GM21423 (cell line): ENCODE results near the gene CADM3.

Experiments
- ATAC-seq: cut with Tn5 transposase; IDR thresholded peaks from one replicate; pipeline ENCODE4 v1.9.1; 2021; ENCODE audit warnings: mild to moderate bottlenecking, moderate library complexity; ENCODE audit not compliant: unreplicated experiment

CADM3 gene

DNA sequence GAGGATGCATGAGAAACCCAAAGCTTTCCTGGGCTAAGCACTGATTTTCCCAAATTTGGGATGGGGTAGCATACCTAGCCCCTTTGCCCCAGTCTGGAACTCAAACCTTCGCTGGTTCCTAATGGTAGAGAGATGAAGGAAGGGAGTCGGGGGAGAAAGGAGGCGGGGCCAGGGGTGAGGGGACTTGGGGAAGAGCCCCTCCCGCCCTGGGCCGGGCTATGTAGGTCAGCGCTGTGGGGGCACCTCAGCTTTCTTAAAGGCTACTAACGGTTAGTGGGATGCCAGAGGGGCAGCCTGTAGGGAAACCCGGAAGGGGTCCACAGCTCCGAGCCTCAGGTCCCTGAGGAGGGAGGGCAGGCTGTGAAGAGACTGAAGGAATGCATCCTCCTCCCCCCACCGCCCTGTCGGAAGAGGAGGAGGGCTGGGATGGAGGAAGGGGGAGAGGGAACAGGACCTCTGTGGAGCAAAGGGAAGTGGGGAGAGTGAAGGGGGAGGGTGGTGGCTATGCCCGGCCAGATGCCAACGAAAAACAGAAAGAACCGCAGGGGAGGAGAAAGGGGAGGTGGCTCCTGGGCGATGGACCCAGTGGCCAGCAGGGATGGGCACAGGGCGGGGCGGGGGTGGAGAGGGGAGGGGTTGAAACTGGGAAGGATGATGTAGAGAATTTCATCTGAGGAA is 1.3 kb downstream of the CADM3 start:
- ATAC-seq = no peak

DNA sequence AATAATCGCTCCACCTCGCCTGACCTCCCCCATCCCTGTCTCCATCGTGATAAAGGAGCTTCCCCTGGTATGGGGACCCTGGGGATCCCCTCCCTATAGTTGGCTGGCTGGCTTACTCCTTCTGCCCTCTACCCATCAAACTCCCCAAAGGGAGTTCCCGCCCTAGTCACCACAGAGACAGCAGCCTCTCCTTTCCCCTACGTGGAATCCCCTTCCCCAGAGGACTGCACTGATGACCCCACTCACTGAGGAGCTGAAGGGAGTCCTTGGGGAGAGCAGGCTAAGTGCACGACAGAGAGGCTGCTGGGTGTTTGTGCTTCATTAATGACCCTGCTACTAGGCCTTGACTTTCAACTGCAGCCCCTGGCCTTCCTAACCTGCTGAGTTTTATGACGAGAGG is 1.9 kb downstream of the CADM3 start:
- no peak for ATAC-seq

DNA sequence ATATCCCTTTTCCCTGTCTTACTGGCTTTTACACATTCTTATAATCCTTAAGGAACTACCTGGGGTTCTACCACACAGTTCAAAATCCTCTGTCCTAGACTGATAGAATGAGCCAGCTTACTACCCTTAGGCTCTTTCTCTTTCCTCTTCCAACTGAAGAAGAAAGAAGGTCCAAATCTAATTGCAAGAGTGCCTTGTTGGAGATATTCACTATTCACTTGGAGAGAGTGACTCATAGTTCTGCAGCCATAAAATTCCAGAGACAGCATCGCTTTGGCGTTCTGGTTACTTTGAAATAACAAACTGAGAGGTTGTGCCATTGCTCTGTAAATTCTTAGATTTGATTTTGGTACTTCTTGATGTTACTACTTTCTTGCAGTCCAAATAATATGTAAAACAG is 4.2 kb downstream of the CADM3 start:
- no peak for ATAC-seq

DNA sequence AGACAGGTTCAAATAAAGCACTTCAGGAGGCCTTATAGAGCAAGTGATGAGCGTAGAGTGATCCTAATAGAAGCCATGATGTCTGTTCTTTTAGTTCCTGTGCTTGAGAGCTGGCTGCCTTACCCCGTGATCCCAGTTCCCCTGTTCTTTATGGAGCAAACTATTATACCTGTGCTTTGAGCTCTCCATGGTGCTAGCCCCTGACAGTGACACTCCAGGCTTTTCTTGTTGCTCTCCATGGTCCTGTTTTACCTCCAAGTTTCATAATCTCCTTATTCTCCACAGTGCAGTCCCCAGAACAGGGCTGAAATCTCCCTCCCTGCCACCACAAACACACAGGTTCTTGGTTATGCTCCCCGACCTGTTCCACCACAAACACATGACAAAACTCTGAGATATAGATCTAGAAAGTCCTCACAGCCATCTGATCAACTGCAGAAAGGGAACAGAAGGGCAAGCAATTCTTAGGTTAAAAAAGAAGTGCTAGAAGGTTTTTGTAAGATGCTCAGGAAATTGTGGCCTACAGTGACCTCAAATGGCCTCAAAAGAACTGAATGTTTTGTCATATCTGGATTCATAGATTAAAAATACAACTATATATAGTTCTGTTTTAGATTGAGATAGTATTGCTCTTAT is 6.0 kb downstream of the CADM3 start:
- no peak for ATAC-seq

DNA sequence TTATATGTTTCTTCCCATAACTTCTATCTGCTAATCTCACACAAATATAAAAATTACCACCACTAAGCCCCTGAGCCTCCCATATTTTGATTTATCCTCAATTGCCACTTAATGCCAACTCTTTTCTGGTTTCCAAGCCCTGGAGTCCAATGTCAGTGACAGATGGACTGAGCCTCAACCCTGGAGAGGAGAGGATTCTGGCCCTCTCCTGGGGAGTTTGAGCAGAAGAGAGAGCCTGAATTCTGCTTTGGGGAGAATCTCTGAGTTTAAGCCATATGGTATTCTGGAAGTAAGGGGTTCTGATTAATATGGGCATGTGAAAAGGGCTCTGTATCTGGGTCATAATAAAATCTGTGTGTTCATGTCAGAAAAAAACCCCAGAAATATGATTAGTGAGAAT is 8.5 kb downstream of the CADM3 start:
- ATAC-seq = no peak

- no peak for ATAC-seq
Measured at GRCh38 chr1:159180516-159180915, 9.1 kb downstream of the CADM3 start.

DNA sequence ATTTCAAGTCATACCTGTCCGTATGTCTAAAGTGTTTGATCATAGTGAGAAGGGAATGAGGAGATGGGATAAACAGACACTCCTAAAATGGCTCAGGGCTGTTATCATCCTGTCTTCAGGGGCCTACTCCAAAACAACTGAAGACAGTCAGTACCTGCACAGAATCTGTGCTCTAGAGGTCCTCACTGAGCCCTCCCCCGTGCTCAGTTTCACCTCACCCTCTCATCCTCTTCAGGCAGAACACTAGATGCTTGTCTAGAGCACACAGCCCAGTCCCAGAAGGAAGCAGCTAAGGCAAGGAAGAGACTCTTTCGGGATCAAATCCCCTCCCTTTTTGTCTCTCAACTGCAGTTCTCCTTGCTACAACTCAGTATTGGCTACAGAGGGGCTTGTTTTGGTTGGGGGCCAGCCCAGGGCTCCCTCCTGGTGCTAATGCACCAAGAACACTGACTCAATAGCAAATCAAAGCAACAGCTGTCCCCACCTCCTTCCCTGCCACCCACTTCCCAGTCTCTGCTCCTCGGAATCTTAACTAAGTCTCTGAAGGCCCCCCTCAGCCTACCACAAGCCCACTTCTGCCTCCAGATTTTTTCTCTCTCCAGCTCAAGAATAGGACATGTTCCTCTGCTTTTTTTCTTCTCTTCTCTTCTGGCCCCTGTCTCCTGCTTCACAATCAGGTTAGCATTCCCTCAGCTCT is 10.1 kb downstream of the CADM3 start:
- ATAC-seq = no peak

GRCh38 chr1:159184201-159184600 is 12.8 kb downstream of the CADM3 start:
- ATAC-seq = no peak

GRCh38 chr1:159185121-159185520 is 13.7 kb downstream of the CADM3 start:
- no peak for ATAC-seq

DNA sequence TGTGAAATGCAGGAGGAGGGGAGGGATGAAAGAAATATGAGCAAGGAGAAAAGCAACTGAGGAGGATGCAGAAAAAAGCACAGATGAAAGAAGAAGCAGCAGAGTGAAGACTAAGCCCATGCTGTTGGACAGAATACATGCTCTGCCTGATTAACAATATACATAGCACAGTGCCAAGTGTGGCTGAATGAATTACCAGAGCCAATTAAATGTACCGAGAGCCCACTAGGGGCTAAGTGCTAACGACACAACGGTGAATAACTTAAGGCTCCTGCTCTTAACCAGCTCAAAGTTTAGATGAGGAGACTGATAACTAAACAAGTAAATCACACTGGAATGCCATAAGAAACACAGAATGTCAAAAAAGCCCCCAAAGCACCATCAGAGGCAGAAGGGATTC is 15.6 kb downstream of the CADM3 start:
- ATAC-seq = no peak

GRCh38 chr1:159187647-159188374 is 16.4 kb downstream of the CADM3 start:
- no peak for ATAC-seq

GRCh38 chr1:159188375-159188788 is 17.0 kb downstream of the CADM3 start:
- ATAC-seq = peak; percentile 92

GRCh38 chr1:159190441-159190840 is 19.0 kb downstream of the CADM3 start:
- no peak for ATAC-seq

DNA sequence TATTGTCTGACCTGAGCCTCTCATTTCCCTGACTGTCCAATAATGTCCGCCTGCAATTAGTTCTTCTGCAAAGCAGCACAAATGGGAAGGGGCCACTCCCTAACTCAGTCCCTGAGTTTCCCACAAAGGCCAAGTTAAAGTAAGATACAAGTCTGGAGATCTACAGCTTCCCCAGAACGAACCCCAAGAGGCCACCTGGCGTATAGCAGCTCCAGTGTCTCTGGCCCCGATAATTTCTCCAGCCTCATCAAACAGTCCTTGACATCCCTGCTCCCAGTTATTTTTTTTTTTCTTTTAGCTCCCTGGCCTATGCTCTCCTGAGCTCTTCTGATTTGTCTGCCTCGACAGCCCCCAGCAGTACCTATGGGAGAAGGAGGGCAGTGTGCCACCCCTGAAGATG is 25.1 kb downstream of the CADM3 start:
- no peak for ATAC-seq

DNA sequence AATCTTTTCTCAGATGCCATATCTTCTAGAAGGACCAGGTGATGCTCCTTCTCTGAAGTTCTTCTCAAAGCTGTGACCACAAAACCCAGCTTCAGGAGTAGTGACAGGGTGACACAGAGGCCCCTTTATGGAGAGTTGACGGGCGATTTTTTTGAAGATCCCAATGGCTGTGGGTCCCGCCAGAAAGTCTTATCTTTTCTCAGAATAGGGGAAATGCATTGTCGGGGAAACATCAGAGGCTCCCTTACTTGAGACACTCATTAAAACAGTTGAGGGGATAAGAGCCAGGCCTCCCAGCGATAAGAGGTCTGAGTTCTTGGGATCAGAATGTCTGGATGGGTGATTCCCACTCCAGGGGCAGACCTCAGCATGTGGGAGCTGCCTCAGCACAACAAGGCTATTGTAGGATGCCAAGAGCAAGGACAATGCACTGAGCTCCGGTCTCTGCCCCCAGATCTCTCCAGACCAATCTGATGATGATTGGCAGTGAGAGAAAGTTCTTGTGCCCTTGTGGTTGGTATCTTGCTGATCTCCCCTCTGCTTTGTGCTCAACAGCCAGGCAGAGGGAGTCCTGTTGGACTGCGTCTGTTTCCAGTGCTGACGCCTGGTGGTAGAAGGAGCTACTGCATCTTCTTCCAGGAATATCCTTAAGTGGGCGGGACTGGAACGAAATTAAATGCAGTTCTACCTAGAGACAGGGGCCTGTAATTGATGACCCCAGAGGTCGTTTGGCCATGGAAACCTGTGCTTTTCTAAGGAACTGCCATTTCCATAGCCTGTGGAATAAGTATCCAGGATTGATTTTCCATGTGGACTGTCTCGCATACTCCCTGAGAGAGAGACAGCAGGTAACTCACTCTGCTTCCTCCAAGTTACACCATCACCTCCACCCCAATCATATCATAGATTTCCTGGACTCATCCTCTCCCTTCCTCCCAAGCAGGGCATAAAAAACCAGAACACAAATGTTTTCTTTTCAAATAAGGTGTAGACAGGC is 26.4 kb downstream of the CADM3 start:
- peak; percentile 80 for ATAC-seq

- no peak for ATAC-seq
Measured at GRCh38 chr1:159199901-159200300, 28.5 kb downstream of the CADM3 start.

- no peak for ATAC-seq
Measured at GRCh38 chr1:159200769-159201168, 29.4 kb downstream of the CADM3 start.

DNA sequence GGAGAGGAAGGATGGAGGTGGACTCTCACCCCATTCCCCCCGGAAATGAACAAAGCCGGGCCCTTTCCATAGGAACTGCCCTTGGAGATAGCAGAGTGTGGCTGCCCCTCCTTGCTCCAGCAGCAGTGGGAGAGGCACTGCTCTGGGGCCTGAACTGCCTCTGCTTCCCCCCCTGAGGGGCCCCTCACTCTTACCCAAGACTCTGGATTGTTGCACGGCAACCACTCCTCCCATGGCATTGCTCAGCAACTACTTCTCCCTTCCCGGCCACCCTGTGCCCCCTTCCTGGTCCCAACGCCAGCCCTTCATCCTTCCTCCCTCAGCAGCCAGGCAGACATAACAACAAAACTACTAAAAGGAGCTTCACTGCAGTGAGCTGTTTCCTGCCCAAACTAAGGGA is 30.2 kb downstream of the CADM3 start:
- ATAC-seq = no peak

DNA sequence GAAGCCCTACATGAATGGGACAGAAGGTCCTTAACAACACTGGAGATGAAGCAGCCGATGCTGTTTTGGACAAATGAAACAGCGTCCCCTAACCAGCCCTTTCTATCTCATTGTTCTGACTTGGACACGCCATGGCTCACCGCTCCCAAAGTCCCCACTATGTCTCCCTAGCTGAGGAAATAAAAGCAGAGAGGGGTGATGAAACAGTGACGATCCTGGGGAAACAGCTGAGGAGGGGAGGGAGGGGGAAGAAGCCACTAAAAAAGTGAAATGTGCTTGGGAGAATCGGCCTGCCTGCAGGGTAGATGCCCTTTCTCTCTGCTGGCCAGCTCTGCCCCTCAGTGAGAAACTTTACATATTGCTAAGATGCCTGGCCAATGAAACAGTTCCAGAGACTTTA is 32.2 kb downstream of the CADM3 start:
- no peak for ATAC-seq
